Stimulated activated CD4-positive, alpha-beta T cell treated with anti-CD3 and anti-CD28 coated beads, Interleukin-12 subunit alpha, Interleukin-12 subunit beta, amount 100 ng/mL, for 48 hours (primary cell): ENCODE data around the gene FIS1.

Experiments
- DNase-seq, 3 donors: peaks; one replicate each; pipeline ENCODE4 v3.0.0-alpha.2; 2020; ENCODE audit warnings: low read depth in 2 of 3, low spot score in 1 of 3

Gene FIS1

DNA sequence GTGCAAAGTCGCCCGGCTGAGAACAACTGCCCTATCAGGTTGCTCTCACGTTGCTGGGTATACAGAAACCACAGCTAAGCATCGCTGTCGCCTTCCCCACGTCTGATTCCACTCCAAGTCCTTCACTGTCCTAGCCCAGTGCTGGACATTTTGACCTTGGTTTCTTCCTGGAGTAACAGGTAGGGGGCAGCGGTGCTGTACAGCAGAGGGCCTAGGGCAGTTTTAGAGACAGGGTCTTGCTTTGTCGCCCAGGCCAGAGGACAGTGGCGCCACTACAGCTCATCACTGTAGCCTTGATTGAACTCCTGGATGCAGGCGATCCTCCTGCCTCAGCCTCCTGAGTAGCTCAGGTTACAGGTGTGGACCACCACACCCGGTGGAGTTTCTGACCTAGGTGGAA, 9.8 kb downstream of the FIS1 start:
- no peak for DNase-seq

DNA sequence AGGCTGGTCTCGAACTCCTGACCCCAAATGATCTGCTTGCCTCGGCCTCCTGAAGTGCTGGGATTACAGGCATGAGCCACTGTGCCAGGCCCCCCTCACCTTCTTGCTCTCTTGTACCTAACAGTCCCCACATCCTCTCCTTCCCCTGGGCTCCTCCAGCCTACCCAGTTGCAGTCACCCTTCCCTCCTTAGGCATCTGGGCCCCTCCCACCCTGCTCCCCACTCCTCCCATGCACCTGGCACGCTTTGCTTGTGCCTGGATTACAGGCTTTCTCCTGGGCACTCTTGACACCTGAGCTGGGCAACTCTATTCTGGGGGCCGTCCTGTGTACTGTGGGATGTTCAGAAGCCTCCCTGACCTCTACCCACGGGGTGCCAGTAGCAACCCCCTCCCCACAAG, 10.2 kb downstream of the FIS1 start:
- no peak for DNase-seq

- DNase-seq = no peak
These were observed 10.9 kb downstream of the FIS1 start for GRCh38 chr7:101233907-101234547.

GRCh38 chr7:101232141-101232850, 12.6 kb downstream of the FIS1 start:
- DNase-seq = no peak

DNA sequence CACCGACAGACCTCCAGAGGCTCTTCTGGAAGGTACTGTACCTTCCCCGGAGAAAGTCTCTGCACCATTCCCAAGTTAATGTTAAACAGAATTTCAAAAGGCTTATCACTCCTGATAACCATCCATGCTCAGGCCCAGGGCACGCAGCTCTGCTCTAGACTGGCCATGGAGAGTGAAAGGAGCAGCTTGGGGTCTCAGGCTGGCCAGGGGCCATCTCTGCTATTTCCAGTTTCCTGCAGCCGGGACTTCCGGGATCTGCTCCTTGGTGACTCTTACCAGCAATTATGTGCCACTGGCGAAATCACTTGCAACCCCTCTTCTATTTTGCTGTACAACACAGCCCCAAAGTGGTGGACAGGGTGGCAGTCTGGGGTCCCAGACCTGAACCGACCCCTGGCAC, 13.2 kb downstream of the FIS1 start:
- DNase-seq = no peak

DNA sequence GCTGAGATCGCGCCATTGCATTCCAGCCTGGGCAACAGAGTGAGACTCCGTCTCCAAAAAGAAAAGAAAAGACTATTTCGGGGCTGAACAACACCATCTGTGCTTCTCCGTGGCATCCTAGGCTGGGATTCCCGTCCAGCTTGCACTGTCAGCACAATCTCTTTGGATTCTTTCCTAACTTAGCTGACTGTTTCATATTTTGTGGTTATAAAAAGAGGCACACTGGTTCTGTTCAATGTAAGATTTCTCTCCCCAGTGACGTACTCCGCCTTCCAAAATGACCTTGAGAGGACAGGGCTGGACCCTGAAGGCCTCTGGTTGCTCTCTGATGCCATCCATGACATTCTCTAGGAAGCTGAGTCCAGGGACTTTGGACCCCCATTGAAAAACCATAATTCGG, 18.2 kb downstream of the FIS1 start:
- DNase-seq = no peak

- no peak for DNase-seq
These were observed 19.2 kb downstream of the FIS1 start for GRCh38 chr7:101225650-101226049.

DNA sequence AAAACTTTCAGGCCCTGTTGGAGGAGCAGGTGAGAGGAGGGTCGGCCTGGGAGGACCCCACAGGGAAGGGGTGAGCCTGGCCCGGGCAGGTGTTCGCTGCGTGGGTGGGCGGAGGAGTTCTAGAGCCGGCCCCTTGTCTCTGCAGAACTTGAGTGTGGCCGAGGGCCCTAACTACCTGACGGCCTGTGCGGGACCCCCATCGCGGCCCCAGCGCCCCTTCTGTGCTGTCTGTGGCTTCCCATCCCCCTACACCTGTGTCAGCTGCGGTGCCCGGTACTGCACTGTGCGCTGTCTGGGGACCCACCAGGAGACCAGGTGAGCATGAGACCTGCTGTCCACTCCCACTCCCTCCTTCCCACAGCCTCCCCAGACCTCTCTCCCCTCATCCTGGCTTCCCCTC, 21.4 kb downstream of the FIS1 start:
- DNase-seq = no peak

DNA sequence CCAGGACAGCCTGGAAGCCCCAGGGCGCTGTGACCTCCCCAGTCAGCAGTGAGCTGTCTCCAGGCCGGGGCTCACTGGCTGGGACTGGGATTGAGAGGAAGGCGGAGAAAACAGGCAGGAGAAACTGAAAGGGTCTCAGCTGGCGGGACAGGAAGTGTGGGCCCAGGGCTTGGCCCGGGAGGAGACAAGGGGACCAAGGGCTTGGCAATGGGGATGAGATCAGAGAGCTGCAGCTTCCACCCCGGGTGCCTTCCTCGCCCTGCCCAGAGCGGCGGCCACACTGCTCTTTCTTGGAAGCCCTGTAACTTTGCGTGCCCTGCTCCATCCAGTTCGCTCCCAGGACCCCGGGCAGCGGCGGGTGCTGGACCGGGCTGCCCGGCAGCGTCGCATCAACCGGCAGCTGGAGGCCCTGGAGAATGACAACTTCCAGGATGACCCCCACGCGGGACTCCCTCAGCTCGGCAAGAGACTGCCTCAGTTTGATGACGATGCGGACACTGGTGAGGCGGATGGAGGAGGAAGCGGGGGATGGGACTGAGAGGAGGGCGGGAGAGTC, 22.5 kb downstream of the FIS1 start:
- DNase-seq = no peak

DNA sequence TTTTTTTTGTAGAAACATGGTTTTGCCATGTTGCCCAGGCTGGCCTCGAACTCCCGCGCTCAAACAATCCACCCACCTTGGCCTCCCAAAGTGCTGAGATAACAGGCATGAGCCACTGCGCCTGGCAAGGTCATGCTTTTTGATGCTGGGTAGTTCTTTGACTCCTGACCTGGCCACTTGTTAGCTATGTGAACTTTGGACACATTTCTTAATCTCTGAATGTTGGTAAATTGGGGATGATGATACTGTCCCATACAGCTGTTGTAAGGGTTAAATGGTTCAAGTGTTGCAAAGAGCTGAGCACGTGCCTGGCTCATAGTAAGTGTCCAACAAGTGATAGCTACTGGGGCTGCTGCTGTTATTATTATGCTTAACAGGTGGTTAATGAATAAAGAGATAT, 24.6 kb downstream of the FIS1 start:
- DNase-seq = no peak

DNA sequence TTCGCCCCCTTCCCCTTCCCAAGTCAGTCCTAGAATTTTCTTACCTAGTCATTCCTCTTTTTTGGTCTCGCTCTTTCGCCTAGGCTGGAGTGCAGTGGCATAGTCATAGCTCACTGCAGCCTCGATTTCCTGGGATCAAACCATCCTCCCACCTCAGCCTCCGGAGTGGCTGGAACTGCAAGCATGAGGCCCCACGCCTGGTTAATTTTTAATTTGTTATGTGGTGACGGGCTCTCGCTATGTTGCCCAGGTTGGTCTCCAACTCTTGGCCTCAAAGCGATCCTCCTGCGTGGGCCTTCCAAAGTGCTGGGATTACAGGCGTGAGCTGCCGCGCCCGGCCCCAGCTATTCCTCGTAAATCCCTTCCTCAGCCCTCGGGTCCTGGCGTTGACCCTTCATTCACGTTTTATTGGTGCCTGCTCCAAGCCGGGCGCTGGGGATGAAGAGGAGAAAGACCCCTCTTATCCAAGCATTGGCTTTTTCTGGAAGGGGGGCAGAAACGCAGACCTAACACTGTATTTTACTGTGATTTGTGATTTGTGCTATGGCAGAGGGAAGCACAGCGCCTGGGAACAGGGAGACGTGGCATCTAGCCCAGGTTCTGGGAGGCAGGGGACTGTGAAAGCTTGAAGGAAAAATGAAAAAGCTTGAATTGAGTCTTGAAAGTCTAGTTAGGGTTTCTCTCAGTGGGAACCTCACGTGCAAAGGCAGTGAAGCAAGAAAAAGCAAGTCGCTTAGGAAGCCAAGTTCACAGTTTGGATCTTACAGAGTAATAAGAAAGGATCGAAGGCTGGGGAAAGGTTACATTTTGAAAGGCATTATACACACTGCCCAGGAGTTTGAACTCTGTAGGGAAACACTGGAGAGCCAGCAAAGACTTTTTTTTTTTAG, 26.4 kb downstream of the FIS1 start:
- DNase-seq = no peak

- peak; percentile 92 to 94 (median 92) for DNase-seq
These were observed 27.3 kb downstream of the FIS1 start, which contains the start of the genes PLOD3 and ZNHIT1 for GRCh38 chr7:101217388-101218235. TSS of gene PLOD3 (minus strand) at chr7:101217581. CDS start at chr7:101217274, 307 bp downstream. TSS of gene ZNHIT1 (plus strand) at chr7:101218165. CDS start at chr7:101218196, 31 bp downstream.

- DNase-seq = no peak
These were observed 28.0 kb downstream of the FIS1 start for GRCh38 chr7:101216860-101217387.

GRCh38 chr7:101216001-101216859, 28.7 kb downstream of the FIS1 start:
- no peak for DNase-seq

- DNase-seq = no peak
These were observed 32.9 kb downstream of the FIS1 start for GRCh38 chr7:101212014-101212413.

DNA sequence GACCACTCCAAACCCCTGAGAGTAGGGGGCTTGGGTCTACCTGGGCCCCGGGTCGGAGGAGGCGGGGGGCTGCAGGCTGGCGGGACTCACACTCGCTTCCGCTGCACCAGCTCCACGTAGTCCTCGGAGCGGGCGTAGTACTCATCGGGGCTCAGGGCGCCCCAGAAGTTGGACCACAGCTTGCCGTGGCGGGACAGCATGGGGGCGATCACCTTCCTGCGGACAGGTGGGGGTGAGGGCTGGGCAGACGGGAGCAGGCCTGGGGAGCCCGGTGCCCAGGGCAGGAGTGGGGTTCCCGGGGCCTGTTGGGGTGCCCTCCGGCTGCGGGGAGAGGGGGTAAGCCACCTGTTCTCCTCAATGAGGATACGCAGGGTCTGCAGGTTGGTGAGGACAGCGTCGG, 33.4 kb downstream of the FIS1 start:
- no peak for DNase-seq

- DNase-seq = no peak
These were observed 34.7 kb downstream of the FIS1 start for GRCh38 chr7:101210143-101210542.

GRCh38 chr7:101208794-101209193, 36.1 kb downstream of the FIS1 start:
- DNase-seq = no peak

GRCh38 chr7:101207459-101207858, 37.4 kb downstream of the FIS1 start:
- no peak for DNase-seq
